ENCODE measurements around the gene SYT17. TPM values are rescaled to one million over a fixed set of nuclear protein-coding genes. Genes with fewer than 3 reads are reported as not detected.

The SYT17 gene
- total and polyA plus RNA-seq, 10 of the 15 experiments (the other 5 are each of a cell fraction or from before 2014, with no cell fraction given), result 3.7 to 12.3 (median 5.0) TPM

DNA sequence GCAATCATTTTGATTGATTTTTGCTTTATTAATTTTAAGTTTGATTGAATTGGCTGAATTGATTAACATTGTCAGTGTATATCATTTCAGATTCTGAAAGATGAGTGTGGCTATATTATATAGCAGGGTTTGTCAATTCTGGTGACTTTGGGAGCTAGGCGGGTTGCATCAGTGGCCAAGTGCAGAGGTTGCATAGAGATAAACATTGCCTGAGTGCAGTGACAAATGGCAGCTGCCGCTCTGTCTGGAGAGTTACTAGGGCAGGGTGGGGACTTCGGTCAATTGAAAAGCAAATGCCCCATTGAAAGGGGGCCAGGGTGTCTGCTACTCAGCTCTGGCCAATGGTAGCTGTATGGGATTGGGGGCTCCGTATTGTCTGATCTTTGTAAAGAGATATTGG lies 12.7 kb downstream of the SYT17 start (continued):
- no peak for TF ChIP-seq LARP7 (IDR thresholded peaks at IDR 0.05)
- TF ChIP-seq NFIC (IDR thresholded peaks at IDR 0.05; ENCODE audit: low read depth, low read length), result no peak
- no peak for TF ChIP-seq PRDM15 (CRISPR knock-in tag; IDR thresholded peaks at IDR 0.05)

- H3K27me3 ChIP-seq (replicated peaks in 1 of 2; ENCODE audit: control insufficient read depth in 2 of 2, insufficient read depth in 2 of 2, low read length in 1 of 2), result no peaks in the 10 kb centered on the region
- no peak for FAIRE-seq
- no peak for ATAC-seq
- ChIA-PET RAD21 (ENCODE audit: unreplicated experiment) (no interaction called here), POLR2A (no interaction called here), SMC1A (ENCODE audit: uncharacterized antibody, unreplicated experiment) (interaction anchor here (0.9 to 1.9 kb wide), 4 partner anchors 28 to 192 kb away, joined by 3 to 6 read pairs (median 4); no protein-coding TSS in a partner anchor), CTCF (interaction anchor here (0.7 to 8.6 kb wide), 5 partner anchors 16 to 191 kb away, joined by 3 to 80 read pairs (median 3); no protein-coding TSS in a partner anchor)
- H3K4me2 ChIP-seq (ENCODE audit: control insufficient read depth, insufficient read depth), result no peak overlapping the region
- 72% methylated on average over 6 of the region's 6 CpGs for WGBS (ENCODE audit: insufficient coverage, insufficient replicate concordance, low lambda C conversion rate, missing lambda C conversion rate)
- no peak overlapping the region for H3K9ac ChIP-seq (ENCODE audit: control insufficient read depth, insufficient read depth, low read length)
- H3K4me3 ChIP-seq, result no peak overlapping the region
- DNase-seq (ENCODE audit: low read depth, low spot score), result no peak
- TF ChIP-seq RELA (IDR thresholded peaks at IDR 0.05; ENCODE audit: borderline replicate concordance, partially characterized antibody), result no peak
- TF ChIP-seq, protein P1, sequence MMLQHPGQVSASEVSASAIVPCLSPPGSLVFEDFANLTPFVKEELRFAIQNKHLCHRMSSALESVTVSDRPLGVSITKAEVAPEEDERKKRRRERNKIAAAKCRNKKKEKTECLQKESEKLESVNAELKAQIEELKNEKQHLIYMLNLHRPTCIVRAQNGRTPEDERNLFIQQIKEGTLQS (IDR thresholded peaks at IDR 0.05; ENCODE audit: borderline replicate concordance, extremely low read depth, low read depth, low read length), result no peak
- H3K27ac ChIP-seq (ENCODE audit: control insufficient read depth, insufficient read depth), result no peak overlapping the region
- BruUV-seq (replicated peaks), result no TSS peak
- no peaks in the 10 kb centered on the region; a peak in 1 of 4 replicates for H3K36me3 ChIP-seq (ENCODE audit: control insufficient read depth in 2 of 2, insufficient read depth in 2 of 2, low read length in 1 of 2)
- H3K79me2 ChIP-seq (ENCODE audit: control insufficient read depth, insufficient read depth, low read length), result no peaks in the 10 kb centered on the region
- in situ Hi-C loops (cut with MboI) (no loop called here), intact Hi-C loops (cut with micrococcal nuclease; ENCODE audit: unreplicated experiment) (loop anchor here (5.0 kb wide), 1 partner anchor 195 kb away; no protein-coding TSS in a partner anchor)
- H2AFZ ChIP-seq (ENCODE audit: control insufficient read depth, low read depth, low read length), result no peak overlapping the region
- no peaks in the 10 kb centered on the region for H4K20me1 ChIP-seq (ENCODE audit: control insufficient read depth, insufficient read depth)
- H3K4me1 ChIP-seq (ENCODE audit: control insufficient read depth, insufficient read depth, low read length), result no peaks in the 10 kb centered on the region
- H3K9me3 ChIP-seq (replicated peaks; ENCODE audit: control insufficient read depth, insufficient read depth, low read length), result no peaks in the 10 kb centered on the region
Measured at GRCh38 chr16:19182481-19182880, 14.4 kb downstream of the SYT17 start.

Measured in GM12878 (cell line).